K562 (cell line): Measurements from ENCODE around the gene BMP2K. TPM values are rescaled to one million over a fixed set of nuclear protein-coding genes. Genes with fewer than 3 reads are reported as not detected.

Experiments
- CBFA2T2 ChIP-seq: fragments of 450-650 bp; conservative IDR thresholded peaks from 2 replicates; pipeline ENCODE4 v1.6.1; 2017; ENCODE audit warnings: mild to moderate bottlenecking
- DACH1 ChIP-seq: fragments of 450-650 bp; IDR thresholded peaks from 2 replicates; pipeline ENCODE4 v1.6.1; 2018; ENCODE audit not compliant: partially characterized antibody
- E2F6 ChIP-seq, 2 experiments: IDR thresholded peaks; 2 replicates each; pipeline ENCODE4 v1.6.1; 2011; ENCODE audit warnings: borderline replicate concordance in 1 of 2, control low read depth in 1 of 2, low read depth in 1 of 2, low read length in 1 of 2, mild to moderate bottlenecking in 1 of 2, mixed read lengths in 1 of 2, moderate library complexity in 1 of 2; ENCODE audit not compliant: insufficient read depth in 1 of 2, insufficient read length in 1 of 2, poor library complexity in 1 of 2, severe bottlenecking in 1 of 2; ENCODE audit errors: extremely low read depth in 1 of 2
- GATAD2A ChIP-seq: fragments of 450-650 bp; IDR thresholded peaks from 2 replicates; pipeline ENCODE4 v1.6.1; 2017
- HMG20A ChIP-seq: fragments of 450-650 bp; formaldehyde crosslinking; conservative IDR thresholded peaks from 2 replicates; pipeline ENCODE4 v1.4.0; 2020; ENCODE audit warnings: mild to moderate bottlenecking, mixed read lengths
- HOXB6 ChIP-seq: fragments of 250-450 bp; sonication (Bioruptor Pico); IDR thresholded peaks from 2 replicates; pipeline ENCODE4 v1.5.1; 2022; ENCODE audit warnings: mild to moderate bottlenecking, borderline replicate concordance
- MITF ChIP-seq: IDR thresholded peaks from 2 replicates; pipeline ENCODE4 v1.6.1; 2014; ENCODE audit warnings: antibody characterized with exemption
- NCOA2 ChIP-seq, 2 experiments: fragments of 450-650 bp; IDR thresholded peaks; 2 replicates each; pipeline ENCODE4 v1.6.1; 2018; ENCODE audit warnings: mild to moderate bottlenecking in 2 of 2, moderate library complexity in 1 of 2; ENCODE audit not compliant: partially characterized antibody in 2 of 2
- RCOR1 ChIP-seq, 2 experiments: IDR thresholded peaks; 2 replicates each; pipeline ENCODE4 v1.6.1; 2012; ENCODE audit warnings: low read depth in 2 of 2, low read length in 2 of 2, borderline replicate concordance in 1 of 2, improper control_type of control experiment in 1 of 2
- TSHZ1 ChIP-seq: fragments of 250-450 bp; sonication (Bioruptor Pico); IDR thresholded peaks from 2 replicates; pipeline ENCODE4 v1.4.0; 2020; ENCODE audit warnings: mild to moderate bottlenecking, moderate library complexity
- WHSC1 ChIP-seq: IDR thresholded peaks from one replicate; pipeline ENCODE4 v1.6.1; 2012; ENCODE audit warnings: low read length, control low read depth, inconsistent platforms
- ZNF280B ChIP-seq: fragments of 250-450 bp; sonication (Bioruptor Pico); IDR thresholded peaks from 2 replicates; pipeline ENCODE4 v1.5.1; 2021; ENCODE audit warnings: mild to moderate bottlenecking
- ZNF449 ChIP-seq: fragments of 250-450 bp; sonication (Bioruptor Pico); IDR thresholded peaks from 2 replicates; pipeline ENCODE4 v1.8.0; 2022; ENCODE audit warnings: moderate library complexity, mild to moderate bottlenecking, inconsistent platforms
- polyA plus RNA-seq, 8 experiments: library from polyadenylated mRNA; depleted of rRNA in 4 of 8; stranded (reverse) in 5 of 8; unstranded in 3 of 8; fragments of >200 nt; fragmentation: Nextera tagmentation in 2 of 8; fragmentation: Illumina TruSeq in 1 of 8; extraction: Ambion mirVana in 2 of 8; extraction: Trizol in 1 of 8; gene quantifications; 2 replicates each; pipeline versions ENCODE4 v1.2.1 to v1.2.3, GENCODE V29; 2011 to 2014; ENCODE audit warnings: inconsistent platforms in 1 of 8, missing spikeins in 1 of 8
- total RNA-seq, 7 experiments: library from RNA; depleted of rRNA in 6 of 7; stranded (reverse); fragments of >200 nt in 6 of 7; fragmentation: Illumina TruSeq in 2 of 7; extraction: Trizol in 2 of 7; gene quantifications; 2 replicates each; pipeline versions ENCODE4 v1.2.1 to v1.2.3, GENCODE V29; 2011 to 2021; ENCODE audit warnings: low replicate concordance in 1 of 7

Gene BMP2K
- total and polyA plus RNA-seq, 9 of the 15 experiments (the other 6 are each of a cell fraction or from before 2014, with no cell fraction given) = 17.0 to 217 (median 104) TPM

GRCh38 chr4:78780093-78780492 is 3.9 kb downstream of the BMP2K start (continued):
- peak; percentile 47 for TF ChIP-seq CBFA2T2
- TF ChIP-seq MITF = 0 out of 2 replicates have a peak, but pooled peaks have one; percentile 68
- no peak for TF ChIP-seq HOXB6 (CRISPR knock-in tag)
- TF ChIP-seq NCOA2 (IDR thresholded peaks at IDR 0.05; ENCODE audit: partially characterized antibody in 2 of 2) = no peak
- 0 out of 2 replicates have a peak, but pooled peaks have one; percentile 47 for TF ChIP-seq ZNF280B
- no peak for TF ChIP-seq TSHZ1 (CRISPR knock-in tag)
- peak; percentile 62; the same call in 1 of the 2 replicates for TF ChIP-seq GATAD2A
- no peak for TF ChIP-seq ZNF449 (CRISPR knock-in tag)
- TF ChIP-seq E2F6 (IDR thresholded peaks at IDR 0.05; ENCODE audit: borderline replicate concordance in 1 of 2, extremely low read depth in 1 of 2, insufficient read depth in 1 of 2, insufficient read length in 1 of 2, low read depth in 1 of 2, low read length in 1 of 2, poor library complexity in 1 of 2, severe bottlenecking in 1 of 2) = no peak
- no peak for TF ChIP-seq WHSC1
- TF ChIP-seq RCOR1 (IDR thresholded peaks at IDR 0.05; ENCODE audit: borderline replicate concordance in 1 of 2, low read depth in 2 of 2, low read length in 2 of 2) = 0 out of 4 replicates have a peak, but pooled peaks of 1 of the 2 experiments have one; percentile 34
- no peak for TF ChIP-seq DACH1
- TF ChIP-seq HMG20A (CRISPR knock-in tag) = no peak
